GM18507 (cell line): ENCODE data around the gene COL5A2.

Experiments
- DNase-seq: peaks from one replicate; pipeline ENCODE4 v3.0.0; 2011; ENCODE audit warnings: low read depth; ENCODE audit not compliant: insufficient read length; ENCODE audit errors: extremely low spot score
- FAIRE-seq: peaks from 2 replicates; lab custom pipeline; 2011; peaks lifted over from hg19 to GRCh38; lab: Jason Lieb, UNC

COL5A2 gene

GRCh38 chr2:189179570-189179950, at the start of gene COL5A2:
Gene COL5A2 (minus strand): TSS chr2:189179761. CDS start chr2:189179604, 157 bp downstream.
- FAIRE-seq: no peak
- no peak for DNase-seq

GRCh38 chr2:189226017-189226416, 46.5 kb upstream of the COL5A2 start:
- no peak for FAIRE-seq

GRCh38 chr2:189225032-189225431, 45.5 kb upstream of the COL5A2 start:
- FAIRE-seq (no peak), DNase-seq (no peak)

More at GRCh38 chr2:189226017-189226416, 46.5 kb upstream of the COL5A2 start:
- DNase-seq: no peak

GRCh38 chr2:189222468-189223105, 43.0 kb upstream of the COL5A2 start:
- FAIRE-seq (no peak), DNase-seq (no peak)

- FAIRE-seq (no peak), DNase-seq (no peak)
Observed at GRCh38 chr2:189221811-189222467, 42.4 kb upstream of the COL5A2 start.

GRCh38 chr2:189218236-189218635, 38.7 kb upstream of the COL5A2 start:
- DNase-seq: no peak

GRCh38 chr2:189217541-189217940, 38.0 kb upstream of the COL5A2 start:
- no peak for DNase-seq
- FAIRE-seq: no peak

More at GRCh38 chr2:189218236-189218635, 38.7 kb upstream of the COL5A2 start:
- no peak for FAIRE-seq

GRCh38 chr2:189217051-189217450, 37.5 kb upstream of the COL5A2 start:
- no peak for DNase-seq
- FAIRE-seq: no peak

- FAIRE-seq: no peak
- no peak for DNase-seq
Observed at GRCh38 chr2:189214484-189214883, 34.9 kb upstream of the COL5A2 start.

- DNase-seq (no peak), FAIRE-seq (no peak)
Observed at GRCh38 chr2:189213250-189213649, 33.7 kb upstream of the COL5A2 start.

GRCh38 chr2:189210250-189211087, 30.9 kb upstream of the COL5A2 start:
- DNase-seq (no peak), FAIRE-seq (no peak)

GRCh38 chr2:189208254-189208653, 28.7 kb upstream of the COL5A2 start:
- FAIRE-seq (no peak), DNase-seq (no peak)

GRCh38 chr2:189204322-189204941, 24.9 kb upstream of the COL5A2 start:
- FAIRE-seq (no peak), DNase-seq (no peak)

GRCh38 chr2:189203177-189203799, 23.7 kb upstream of the COL5A2 start:
- DNase-seq (no peak), FAIRE-seq (no peak)

GRCh38 chr2:189199797-189200196, 20.2 kb upstream of the COL5A2 start:
- DNase-seq (no peak), FAIRE-seq (no peak)

- FAIRE-seq (no peak), DNase-seq (no peak)
Observed at GRCh38 chr2:189192766-189193165, 13.2 kb upstream of the COL5A2 start.

- DNase-seq (no peak), FAIRE-seq (no peak)
Observed at GRCh38 chr2:189191766-189192165, 12.2 kb upstream of the COL5A2 start.

GRCh38 chr2:189190685-189191084, 11.1 kb upstream of the COL5A2 start:
- DNase-seq (no peak), FAIRE-seq (no peak)

GRCh38 chr2:189188115-189188805, 8.7 kb upstream of the COL5A2 start:
- DNase-seq (no peak), FAIRE-seq (no peak)
